Activated CD4-positive, alpha-beta T cell treated with anti-CD3 and anti-CD28 coated beads, Interleukin-2, Interleukin-6, amounts not matched to agents 100 ng/mL and 50 ng/mL, durations not matched to agents 16 hours and 8 hours (primary cell): ENCODE data around the gene GNAQ.
"Not testable (repeated sequence)": the region's sequence is repeated elsewhere in the genome, so short reads cannot be mapped to it uniquely, and the experiment has no call there.

ENCODE experiments used
- DNase-seq: peaks from one replicate; pipeline ENCODE4 v3.0.0-alpha.2; 2020

The GNAQ gene

DNA sequence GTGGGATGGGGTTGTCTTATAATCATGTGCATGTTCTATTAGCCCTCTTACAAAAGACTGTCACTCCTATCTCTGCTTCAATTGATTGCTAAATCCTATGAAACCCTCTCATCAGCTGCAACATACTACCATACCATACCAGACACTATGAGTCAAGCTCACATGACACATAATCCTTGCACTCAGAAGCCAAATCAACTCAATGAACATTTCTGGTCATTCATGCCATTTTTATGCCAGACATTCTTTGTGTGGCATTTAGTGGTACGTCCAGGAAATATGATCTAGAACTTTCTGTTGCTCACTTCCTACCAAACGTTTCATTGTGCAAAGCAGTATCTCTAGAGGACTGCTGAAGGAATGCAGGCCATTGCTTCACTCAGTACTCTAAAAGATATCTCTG, 224.3 kb downstream of the GNAQ start:
- DNase-seq = no peak

DNA sequence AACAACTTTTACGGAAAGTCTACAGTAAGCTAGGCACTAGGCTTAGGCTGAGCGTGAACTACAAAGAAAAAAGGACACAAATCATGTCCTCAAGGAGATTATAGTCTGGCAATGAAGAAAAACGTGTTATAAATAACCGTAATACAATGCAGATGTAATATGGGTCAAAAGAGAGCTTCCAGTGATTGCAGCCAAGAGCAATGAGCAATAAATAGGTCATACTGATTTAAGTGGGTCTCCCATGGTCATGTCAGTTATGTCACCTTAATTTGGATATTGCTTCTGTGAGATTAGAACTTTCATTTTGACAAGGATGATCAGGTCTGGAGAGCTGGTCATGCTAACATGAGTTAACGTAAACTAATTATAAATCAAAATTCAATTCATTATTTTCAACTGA, 224.9 kb downstream of the GNAQ start:
- no peak for DNase-seq

DNA sequence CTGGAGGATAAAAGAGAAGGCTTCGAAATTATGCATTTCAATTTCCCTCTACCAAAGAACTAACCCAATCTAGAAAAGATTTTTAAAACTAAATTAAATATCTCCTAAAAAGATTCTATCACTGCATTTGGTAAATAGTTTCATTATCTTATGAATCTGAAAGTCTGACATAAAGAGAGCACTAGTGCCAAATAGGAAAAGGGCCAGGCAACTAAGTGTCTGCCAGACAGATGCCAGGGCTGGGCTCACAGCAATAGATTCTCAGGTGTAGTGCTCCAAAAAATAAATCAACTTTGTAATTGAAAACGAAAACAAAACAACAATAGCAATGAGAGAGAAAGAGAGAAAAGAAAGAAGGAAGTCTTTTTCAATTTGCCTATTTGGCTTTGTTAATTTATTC, 225.8 kb downstream of the GNAQ start:
- no peak for DNase-seq

DNA sequence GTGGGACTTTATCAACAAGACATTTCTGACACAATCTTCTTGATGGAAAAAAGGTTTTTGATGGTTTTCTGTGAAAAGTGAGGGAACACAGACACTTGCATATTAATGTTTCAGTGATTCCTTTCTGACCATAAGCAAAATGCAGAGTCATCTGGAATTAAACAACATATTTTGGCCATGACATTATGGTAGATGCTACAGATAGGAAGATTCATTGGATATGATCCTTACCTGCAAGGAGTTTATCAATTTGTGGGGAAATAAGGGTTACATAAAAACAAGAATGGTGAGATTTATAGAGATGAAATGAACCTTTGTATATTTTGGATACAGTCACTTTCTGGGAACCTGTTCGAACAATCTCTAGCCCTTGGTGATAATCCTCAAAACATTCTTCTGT, 228.2 kb downstream of the GNAQ start:
- DNase-seq = no peak

DNA sequence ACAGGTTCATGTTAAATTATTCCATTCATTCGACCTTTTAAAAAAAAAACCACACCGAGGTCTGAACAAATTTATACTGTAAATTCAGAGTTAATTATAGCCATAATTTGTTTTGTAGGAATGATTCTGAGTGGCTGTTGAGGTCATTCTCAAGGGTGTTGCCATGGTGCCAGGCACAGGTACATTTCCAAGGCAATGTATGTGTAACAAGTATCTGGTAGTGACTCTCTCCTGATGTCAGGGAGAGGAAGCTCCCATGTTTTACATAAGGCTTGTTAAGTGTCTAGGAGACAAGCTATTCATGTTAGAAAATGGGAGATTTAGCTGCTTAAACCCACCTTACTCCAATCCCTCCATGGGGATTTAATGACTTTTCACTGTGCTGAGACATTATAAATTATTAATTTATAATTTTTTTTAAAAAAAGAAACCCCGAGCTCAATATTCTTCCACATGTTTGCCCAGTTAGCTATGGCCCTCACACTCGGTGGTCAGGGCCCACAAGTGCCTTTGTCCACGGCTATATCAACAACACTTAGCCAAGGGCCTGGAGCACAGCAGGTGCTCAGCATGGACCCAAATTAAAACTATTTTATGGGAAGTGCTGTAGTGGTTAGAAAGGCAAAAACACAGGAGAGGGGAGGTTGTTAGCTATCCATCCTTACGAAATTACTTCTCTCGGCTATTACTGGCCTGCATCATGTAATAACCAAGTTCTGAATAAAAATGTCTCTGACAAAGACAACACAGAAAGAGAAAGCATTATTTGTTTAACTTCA, 228.9 kb downstream of the GNAQ start:
- DNase-seq = no peak

DNA sequence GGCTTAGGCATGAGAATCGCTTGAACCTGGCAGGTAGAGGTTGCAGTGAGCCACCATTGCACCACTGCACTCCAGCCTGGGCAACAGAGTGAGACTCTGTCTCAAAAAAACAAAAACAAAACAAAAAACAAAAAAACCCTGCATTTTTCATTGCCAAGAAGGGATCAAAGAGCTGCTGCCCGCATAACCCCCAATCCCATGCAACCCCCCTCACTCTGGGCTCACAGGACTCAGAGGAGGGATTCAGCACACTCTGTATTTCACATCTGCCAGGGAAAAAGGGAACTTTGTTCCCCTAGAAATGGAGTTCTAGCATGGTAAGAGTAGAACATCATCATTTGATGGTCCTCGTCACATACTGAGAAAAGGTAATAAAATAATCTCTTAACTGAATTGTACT, 229.5 kb downstream of the GNAQ start:
- no peak for DNase-seq

DNA sequence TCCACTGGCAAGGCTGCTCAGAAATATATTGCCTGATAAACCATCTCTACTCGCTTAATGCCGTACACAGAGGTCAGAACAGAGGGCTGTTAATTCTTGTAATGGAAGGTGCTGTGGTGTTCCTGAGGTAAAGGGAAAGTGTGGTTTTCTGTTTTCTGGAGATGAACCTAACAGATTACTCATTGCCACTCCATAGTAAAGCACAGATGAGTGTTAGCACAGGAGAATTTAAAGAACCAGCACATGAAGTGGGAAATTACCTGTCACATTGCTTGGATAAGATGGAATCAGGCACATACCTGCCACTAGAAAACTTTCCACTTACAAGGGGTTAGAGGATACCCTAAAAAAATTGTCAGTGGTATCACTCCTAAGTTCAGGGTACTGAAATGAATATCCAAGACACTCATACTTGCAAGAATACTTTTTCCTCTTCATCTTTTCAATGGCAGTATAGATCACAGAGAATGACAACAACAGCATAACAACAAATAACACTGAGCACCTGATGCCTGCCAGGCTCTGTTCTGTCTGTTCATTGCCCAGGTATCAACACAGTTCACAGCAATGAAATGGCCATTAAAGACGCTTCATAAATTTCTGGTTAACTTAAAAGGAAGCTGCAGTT, 230.6 kb downstream of the GNAQ start:
- DNase-seq = peak; percentile 41

DNA sequence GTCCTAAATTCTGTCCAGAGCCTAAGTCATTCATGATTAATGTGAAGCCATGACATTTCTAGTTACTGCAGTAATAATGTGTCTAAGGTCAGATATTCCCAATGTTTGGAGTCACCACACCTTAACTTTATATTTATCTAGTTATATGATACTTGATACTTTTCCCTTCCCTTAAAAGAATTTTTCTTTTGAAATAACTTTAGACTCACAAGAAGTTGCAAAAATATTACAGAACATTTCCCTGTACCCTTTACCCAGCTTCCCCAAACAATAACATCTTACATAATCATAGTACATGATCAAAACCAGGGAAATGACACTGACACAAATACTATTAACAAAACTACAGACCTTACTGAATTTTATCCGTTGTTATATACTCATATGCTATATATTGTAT, 233.5 kb downstream of the GNAQ start:
- DNase-seq = no peak

DNA sequence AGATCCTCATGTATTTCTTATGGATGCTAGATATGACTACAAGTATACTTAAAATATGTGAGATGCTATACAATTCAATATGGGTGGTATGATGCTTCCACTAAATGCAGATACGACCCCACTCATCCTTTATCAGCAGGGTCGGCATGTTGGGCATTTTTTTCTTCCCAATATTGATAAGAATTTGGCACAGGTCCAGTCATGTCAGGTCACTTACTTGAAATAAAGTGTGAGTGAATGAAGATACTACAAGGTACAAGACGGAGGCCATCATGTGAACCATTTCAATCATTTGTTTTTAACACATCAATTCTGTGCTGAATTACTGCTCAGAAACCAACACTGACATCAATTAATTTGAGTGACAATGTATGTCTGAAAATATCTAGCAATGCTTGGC, 236.6 kb downstream of the GNAQ start:
- DNase-seq = no peak

DNA sequence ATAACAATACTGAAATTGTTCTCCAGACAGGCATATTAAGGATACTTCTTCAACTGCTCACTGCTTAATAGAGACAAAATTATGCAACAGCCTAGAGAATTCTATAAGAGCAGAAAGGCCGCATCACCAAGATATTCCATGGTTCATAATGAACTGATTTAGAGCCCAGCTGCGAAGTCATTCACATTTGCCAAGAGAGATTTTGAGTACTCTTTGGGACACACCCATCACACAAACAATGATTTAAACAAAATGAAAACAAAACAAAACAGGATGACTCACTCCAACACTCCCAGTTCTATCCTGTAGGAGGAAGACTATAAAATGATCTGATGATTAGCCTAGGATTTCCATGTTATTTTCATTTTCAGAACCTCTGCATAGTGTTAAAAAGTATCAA, 237.8 kb downstream of the GNAQ start:
- DNase-seq = no peak

DNA sequence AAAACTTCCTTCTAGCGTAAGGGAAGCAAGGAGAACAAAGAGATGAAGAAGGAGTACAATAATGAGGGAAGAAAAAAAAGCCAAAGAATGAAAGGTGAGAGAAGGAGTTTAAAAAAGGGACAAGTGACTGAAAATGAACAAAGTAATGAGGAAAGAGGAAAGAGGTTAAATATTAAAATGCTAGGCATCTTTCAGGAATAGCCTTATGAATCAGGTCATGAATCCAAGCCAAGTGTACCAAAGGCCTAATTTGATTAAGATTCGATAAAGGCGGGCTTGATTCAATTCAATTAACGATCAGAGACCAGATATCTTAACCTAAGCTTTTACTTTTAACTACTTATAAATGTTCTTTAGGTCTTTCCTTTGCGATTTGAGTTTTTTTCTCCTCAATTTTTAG, 241.7 kb downstream of the GNAQ start:
- DNase-seq = no peak

DNA sequence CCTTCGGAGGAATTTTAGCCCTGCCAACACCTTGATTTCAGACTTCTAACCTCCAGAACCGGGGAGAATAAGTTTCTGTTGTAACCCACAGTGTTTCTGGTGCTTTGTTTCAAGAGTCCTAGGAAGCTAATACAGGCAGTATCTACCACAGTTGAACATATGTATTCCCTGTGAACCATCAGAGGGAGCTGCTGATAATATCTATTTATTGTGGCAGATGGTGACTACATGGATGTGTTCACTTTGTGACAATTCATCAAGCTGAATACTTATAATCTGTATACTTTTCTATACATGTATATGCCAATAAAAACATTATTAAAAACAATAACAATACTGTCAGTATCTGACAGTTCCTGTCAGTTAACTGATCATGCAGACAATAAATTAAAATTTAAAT, 246.3 kb downstream of the GNAQ start:
- DNase-seq = no peak

DNA sequence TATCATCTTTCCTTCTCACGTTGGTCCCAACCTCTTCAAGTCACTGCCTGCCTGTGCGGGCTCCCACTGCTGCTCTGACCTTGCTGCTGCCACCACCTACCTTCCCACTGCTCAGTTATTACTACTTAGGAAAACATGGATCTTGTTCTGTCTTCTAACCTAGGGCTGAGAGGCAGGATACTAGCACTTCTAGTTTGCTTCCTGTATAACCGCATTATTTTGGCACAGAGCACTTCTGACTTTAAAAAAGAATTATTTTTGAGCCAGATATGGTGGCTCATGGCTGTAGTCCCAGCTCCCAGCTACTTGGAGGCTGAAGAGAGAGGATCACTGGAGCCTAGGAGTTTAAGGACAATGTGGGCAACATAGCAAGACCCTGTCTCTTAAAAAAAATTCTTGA, 248.1 kb downstream of the GNAQ start:
- no peak for DNase-seq

DNA sequence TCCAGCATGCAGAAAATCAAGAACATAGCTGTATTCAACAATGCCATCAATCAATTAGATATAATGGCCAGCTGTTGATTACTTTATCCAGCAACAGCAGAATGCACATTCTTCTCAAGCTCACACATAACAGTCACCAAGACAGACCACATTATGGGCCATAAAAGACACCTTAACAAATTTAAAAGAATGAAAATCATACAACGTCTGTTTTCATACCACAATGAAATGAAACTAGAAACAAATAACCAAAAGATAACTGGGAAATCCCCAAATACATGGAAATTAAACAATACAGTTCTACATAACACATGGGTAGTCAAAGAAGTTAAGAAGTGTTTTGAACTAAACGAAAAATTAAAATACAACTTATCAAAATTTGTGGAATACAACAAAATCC, 252.6 kb downstream of the GNAQ start:
- no peak for DNase-seq

DNA sequence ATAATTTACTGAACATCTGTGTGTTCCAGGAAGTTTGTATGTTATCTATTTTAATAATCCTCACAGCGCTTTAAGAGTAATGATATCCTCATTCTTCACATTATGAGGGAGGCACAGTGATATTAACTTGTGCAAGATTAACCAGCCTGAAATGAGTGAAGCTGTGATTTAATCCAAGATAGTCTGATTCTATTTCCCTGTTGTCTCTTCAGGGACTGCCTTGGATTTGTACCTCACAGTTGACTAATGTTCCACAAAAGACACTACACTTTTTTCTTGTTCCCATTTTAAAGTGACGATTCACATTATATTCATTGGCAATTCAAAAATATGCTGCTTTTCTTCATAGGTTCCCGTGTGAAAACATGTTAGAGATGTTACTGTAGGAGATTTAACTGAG, 258.2 kb downstream of the GNAQ start:
- DNase-seq = no peak

DNA sequence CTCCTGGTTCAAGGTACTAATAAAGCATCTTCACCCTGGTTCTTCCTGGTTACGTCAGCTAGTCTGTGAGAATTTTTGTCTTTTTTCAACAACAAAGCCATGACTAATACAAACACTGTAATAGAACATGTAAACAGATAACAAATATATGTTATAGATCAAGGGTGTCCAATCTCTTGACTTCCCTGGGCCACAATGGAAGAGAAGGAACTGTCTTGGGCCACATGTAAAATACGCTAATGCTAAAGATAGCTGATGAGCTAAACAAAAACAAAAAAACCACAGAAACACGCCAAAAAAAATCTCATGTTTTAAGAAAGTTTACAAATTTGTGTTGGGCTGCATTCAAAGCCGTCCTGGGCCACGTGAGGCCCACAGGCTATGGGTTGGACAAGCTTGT, 259.0 kb downstream of the GNAQ start:
- DNase-seq = no peak

DNA sequence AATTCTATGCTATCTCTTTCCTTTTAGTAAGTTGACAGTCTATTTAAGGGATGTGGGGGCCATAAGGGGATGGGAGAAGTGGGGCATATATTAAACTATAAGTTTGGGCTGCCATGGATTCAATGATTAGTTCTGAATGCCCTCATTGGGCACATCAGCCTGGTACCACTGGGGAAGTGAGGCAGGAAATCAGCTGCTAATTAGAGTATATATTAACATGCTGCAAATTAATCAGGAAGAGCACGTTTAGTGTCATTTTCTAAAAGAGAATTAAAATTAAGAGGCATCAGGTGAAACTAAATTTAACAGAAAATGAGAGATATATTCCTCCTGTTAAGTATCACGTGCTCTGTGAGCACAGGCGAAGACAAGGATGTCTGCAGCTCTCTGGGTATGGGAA, 260.4 kb downstream of the GNAQ start:
- DNase-seq = no peak

DNA sequence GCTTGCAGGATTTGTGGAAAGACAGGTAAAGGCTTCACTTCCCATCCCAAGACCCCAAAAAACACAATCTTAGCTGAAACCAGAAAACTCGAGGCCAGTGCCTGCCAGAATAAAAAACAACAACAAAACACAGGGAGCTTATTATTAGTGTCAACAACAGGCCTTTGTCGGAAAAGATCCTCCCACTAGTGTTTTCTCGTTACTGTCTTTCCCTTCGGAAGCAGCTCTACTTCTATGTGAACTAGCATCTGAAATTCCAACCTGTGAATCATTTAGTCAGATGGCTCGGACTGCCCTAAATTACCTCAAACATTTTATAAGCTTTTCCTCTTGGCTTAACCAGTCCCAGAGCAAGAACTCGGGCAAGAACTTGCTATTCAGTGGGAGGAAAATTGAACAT, 261.3 kb downstream of the GNAQ start:
- no peak for DNase-seq

DNA sequence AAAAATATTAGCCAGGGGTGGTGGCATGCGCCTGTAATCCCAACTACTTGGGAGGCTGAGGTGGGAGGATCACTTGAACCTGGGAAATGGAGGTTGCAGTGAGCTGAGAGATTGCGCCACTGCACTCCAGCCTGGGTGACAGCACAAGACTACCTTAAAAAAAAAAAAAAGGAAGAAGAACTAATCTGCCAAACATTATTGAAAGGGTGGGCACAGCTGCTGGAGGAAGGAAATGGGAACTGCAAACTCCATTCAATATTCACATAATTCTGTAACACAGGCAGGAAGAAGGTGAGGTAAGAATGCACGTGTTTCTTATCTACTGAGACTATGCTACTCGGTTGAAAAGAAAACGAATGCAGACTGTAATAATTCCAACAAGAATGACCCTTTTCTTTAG, 262.4 kb downstream of the GNAQ start:
- DNase-seq = no peak

DNA sequence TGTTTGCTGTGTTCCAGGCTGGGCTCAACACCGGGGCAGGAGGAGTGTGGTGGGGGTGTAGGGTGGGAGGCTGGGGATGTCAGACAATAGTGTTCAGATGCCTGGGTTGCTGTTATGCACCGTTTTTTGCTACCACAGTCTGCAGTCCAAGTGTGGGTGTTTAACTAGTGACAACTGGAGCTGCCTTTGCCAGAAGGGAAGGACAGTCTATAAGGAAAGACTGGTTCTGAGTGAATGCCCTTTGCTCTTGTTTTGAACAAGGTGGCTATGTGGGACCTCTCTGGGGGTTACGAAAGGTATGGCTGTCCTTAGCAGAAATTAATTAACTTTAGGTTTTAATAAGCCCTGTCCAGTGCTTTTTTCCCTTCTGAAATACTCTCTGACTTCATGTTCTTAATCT, 265.0 kb downstream of the GNAQ start:
- no peak for DNase-seq

DNA sequence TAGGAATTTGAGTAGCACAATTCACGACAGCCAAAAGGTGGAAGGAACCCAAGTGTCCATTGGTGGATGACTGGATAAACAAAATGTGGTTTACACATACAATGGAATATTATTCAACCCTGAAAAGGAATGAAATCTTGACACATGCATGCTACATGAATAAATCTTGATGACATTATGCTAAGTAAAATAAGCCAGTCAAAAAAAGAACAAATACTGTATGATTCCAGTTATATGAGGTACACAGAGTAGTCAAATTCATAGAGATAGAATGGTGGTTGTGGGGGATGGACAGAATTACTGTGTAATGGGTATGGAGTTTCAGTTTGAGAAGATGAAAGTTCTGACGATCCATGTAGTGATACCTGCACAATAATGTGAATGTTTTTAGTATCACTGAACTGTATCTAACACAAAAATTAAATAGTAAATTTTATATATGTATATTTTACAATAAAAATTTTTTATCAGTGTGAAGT, 265.8 kb downstream of the GNAQ start:
- peak; percentile 38 for DNase-seq

DNA sequence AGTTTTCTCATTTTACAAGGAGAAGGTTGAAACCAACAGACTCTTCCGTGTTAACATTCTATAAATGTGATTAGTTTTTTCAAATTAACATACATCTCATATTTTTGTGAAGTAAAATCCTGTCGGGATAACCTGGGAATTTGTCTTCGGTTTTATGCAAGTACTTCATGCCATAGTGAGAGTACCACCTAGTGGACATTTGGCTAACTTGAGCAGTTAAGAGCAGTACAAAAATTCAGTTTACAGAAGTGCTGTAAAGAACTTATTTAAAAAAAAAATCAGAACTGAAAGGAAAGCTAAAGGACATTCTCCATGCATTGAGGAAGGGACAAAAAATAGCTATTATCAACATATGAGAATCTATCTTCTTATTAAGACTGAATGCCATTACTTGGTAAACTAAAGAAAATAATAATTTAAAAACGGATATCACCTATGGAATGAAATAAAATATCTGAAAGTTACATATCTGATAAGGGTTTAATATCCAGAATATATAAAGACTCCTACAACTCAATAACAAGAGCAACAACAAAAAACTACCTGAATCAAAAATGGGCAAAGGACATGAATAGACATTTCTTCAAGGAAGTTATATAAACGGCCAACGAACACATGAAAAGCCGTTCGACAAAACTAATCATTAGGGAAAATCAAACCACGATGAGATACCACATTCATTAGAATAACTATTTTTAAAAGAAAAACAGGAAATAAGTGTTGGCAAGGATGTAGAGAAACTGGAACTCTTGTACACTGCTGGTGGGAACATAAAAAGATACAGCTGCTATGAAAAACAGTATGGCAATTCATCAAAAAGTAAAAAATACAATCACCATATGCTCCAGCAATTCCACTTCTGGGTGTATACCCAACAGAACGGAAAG, 266.5 kb downstream of the GNAQ start:
- DNase-seq = no peak

DNA sequence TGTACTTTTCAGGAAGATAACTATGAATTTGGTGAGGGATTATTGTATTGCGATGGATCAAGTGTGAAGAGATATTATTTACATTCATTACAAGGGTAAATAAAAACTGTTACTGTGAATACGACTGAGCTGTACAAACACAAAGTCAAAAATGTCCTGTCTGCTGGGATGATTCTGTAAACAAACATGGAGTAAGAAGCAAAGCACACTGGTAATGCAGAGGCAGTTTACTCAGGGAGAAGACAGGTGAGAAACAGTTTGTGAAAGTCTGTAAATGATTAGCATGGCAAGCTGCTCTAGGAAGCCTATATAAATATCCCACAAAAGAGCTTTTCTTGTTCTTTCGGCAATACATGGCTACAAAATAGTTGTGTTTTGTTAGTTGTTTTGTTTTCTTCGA, 268.0 kb downstream of the GNAQ start:
- no peak for DNase-seq

DNA sequence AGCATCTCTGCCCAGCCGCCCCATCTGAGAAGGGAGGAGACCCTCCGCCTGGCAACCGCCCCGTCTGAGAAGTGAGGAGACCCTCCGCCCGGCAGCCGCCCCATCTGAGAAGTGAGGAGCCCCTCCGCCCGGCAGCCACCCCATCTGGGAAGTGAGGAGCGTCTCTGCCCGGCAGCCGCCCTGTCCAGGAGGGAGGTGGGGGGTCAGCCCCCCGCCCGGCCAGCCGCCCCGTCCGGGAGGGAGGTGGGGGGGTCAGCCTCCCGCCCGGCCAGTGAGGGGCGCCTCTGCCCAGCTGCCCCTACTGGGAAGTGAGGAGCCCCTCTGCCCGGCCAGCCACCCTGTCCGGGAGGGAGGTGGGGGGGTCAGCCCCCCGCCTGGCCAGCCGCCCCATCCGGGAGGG, 270.7 kb downstream of the GNAQ start:
- not testable (repeated sequence) for DNase-seq
